Lung (tissue), 12 donors: ENCODE data around the gene PEX10. TPM values are rescaled to one million over a fixed set of nuclear protein-coding genes. Genes with fewer than 3 reads are reported as not detected.

ENCODE experiments used
- ATAC-seq: fragments of 200-7000 bp; cut with Tn5 transposase; one replicate; pipeline ENCODE4 v1.9.1; 2020; ENCODE audit warnings: moderate number of reproducible peaks; ENCODE audit not compliant: insufficient read depth, low FRiP score
- DNase-seq, 3 donors: peaks; one replicate each; pipeline ENCODE4 v3.0.0-alpha.2; 2013 to 2017
- H3K27ac ChIP-seq, 2 donors: one replicate each; pipeline ENCODE4 v1.5.1; 2013; ENCODE audit warnings: mild to moderate bottlenecking in 2 of 2, moderate library complexity in 2 of 2, control low read depth in 1 of 2, inconsistent platforms in 1 of 2, low read depth in 1 of 2, low read length in 1 of 2
- H3K27me3 ChIP-seq, 3 donors: one replicate each; pipeline ENCODE4 v1.5.1; 2013; ENCODE audit warnings: low read length in 2 of 3; ENCODE audit not compliant: control insufficient read depth in 3 of 3, insufficient read depth in 3 of 3
- H3K36me3 ChIP-seq, 4 donors: one replicate each; pipeline ENCODE4 v1.5.1; 2013; ENCODE audit warnings: low read length in 4 of 4, mild to moderate bottlenecking in 1 of 4, moderate library complexity in 1 of 4; ENCODE audit not compliant: control insufficient read depth in 4 of 4, insufficient read depth in 4 of 4
- H3K4me1 ChIP-seq, 5 donors: one replicate each; pipeline ENCODE4 v1.5.1; 2013; ENCODE audit warnings: low read length in 5 of 5, mild to moderate bottlenecking in 2 of 5, moderate library complexity in 1 of 5; ENCODE audit not compliant: control insufficient read depth in 5 of 5, insufficient read depth in 5 of 5
- H3K4me3 ChIP-seq: one replicate; pipeline ENCODE4 v1.5.1; 2013; ENCODE audit warnings: mild to moderate bottlenecking, control low read depth, moderate library complexity
- H3K9ac ChIP-seq, 2 donors: one replicate each; pipeline ENCODE4 v1.5.1; 2013; ENCODE audit warnings: low read length in 2 of 2, control low read depth in 1 of 2; ENCODE audit not compliant: insufficient read depth in 1 of 2
- H3K9me3 ChIP-seq, 4 donors: one replicate each; pipeline ENCODE4 v1.5.1; 2013; ENCODE audit warnings: low read length in 3 of 4, mild to moderate bottlenecking in 1 of 4, moderate library complexity in 1 of 4; ENCODE audit not compliant: control insufficient read depth in 4 of 4, insufficient read depth in 3 of 4
- WGBS, 2 donors: extraction: QIAGEN DNeasy Blood & Tissue Kit; methylation state at CpG; one replicate each; pipeline ENCODE4 v1.1.7; 2013; 5-methylcytosine and 5-hydroxymethylcytosine counted together
- polyA plus RNA-seq, 2 donors: library from polyadenylated mRNA; stranded (reverse); fragments of 200-250 nt; gene quantifications; one replicate each; pipeline ENCODE4 v1.2.1, GENCODE V29; 2013
- total RNA-seq, 2 donors: library from RNA; depleted of rRNA in 1 of 2; stranded (reverse); fragments of >200 nt in 1 of 2; gene quantifications; one replicate each; pipeline ENCODE4 v1.2.1, GENCODE V29; 2014 to 2021
- TF ChIP-seq, protein P1 (sequence below): IDR thresholded peaks from 2 replicates; pipeline ENCODE4 v1.5.1; 2012; ENCODE audit warnings: mild to moderate bottlenecking; ENCODE audit errors: control extremely low read depth, extremely low read depth
- donor health status: control.
- donor health status: control.
- donor health status: Bipolar disorder and iron deficiency.
- donor health status: healthy.
- donor health status: DM: yes; HTN: yes; CAD: no.

The PEX10 gene
- total and polyA plus RNA-seq, 4 donors: 15.7 to 25.4 (median 20.5) TPM

GRCh38 chr1:2438038-2438437 lies 25.7 kb upstream of the PEX10 start:
- TF ChIP-seq, protein P1, sequence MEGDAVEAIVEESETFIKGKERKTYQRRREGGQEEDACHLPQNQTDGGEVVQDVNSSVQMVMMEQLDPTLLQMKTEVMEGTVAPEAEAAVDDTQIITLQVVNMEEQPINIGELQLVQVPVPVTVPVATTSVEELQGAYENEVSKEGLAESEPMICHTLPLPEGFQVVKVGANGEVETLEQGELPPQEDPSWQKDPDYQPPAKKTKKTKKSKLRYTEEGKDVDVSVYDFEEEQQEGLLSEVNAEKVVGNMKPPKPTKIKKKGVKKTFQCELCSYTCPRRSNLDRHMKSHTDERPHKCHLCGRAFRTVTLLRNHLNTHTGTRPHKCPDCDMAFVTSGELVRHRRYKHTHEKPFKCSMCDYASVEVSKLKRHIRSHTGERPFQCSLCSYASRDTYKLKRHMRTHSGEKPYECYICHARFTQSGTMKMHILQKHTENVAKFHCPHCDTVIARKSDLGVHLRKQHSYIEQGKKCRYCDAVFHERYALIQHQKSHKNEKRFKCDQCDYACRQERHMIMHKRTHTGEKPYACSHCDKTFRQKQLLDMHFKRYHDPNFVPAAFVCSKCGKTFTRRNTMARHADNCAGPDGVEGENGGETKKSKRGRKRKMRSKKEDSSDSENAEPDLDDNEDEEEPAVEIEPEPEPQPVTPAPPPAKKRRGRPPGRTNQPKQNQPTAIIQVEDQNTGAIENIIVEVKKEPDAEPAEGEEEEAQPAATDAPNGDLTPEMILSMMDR: no peak
- Histone ChIP-seq H3K4me1 (peaks cover 0 to 14% (median 0%) of the 10 kb centered on the region in 5 donors), H3K27ac (no peak overlapping the region), H3K9ac (no peak overlapping the region), H3K9me3 (peaks cover 0 to 1% (median 0%) of the 10 kb centered on the region in 4 donors), H3K4me3 (no peak overlapping the region), H3K27me3 (peaks cover 0 to 26% (median 20%) of the 10 kb centered on the region in 3 donors), H3K36me3 (no peaks in the 10 kb centered on the region)
- no peak for DNase-seq
- WGBS, 2 donors: 54 to 73% methylated on average over 15 of the region's 15 CpGs
- no peak for ATAC-seq

DNA sequence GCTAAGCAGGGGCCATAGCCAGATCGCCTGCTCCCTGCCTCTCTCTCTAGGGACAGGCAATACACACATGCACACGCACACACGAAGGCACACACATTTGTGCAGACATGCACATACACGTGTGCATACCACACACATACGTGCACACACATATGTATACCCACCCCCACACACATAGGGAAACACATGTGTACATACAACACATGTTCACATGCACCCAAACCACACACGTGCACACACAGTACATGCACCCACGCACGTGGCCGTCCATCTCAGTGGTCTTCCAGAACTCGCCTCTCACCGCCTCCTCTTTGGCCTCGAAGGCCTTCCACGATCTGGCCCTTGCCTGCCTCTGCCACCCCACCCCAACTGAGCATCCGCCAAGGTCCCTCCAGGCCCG lies 25.3 kb upstream of the PEX10 start:
- 88 to 91% methylated on average over 15 of the region's 15 CpGs for WGBS, 2 donors
- H3K9me3 ChIP-seq: peaks cover 0 to 1% (median 0%) of the 10 kb centered on the region in 4 donors
- H3K4me3 ChIP-seq: no peak overlapping the region
- no peak overlapping the region for H3K27ac ChIP-seq
- H3K4me1 ChIP-seq: peaks cover 0 to 10% (median 0%) of the 10 kb centered on the region in 5 donors
- H3K36me3 ChIP-seq: no peaks in the 10 kb centered on the region
- H3K9ac ChIP-seq: no peak overlapping the region
- DNase-seq (no peak), ATAC-seq (no peak)
- peaks cover 0 to 24% (median 16%) of the 10 kb centered on the region in 3 donors for H3K27me3 ChIP-seq
- TF ChIP-seq, protein P1: no peak

GRCh38 chr1:2436876-2437275 lies 24.5 kb upstream of the PEX10 start:
- Histone ChIP-seq H3K9ac (no peak overlapping the region), H3K36me3 (no peaks in the 10 kb centered on the region), H3K27me3 (peaks cover 0 to 18% (median 8%) of the 10 kb centered on the region in 3 donors), H3K4me1 (peaks cover 0 to 13% (median 0%) of the 10 kb centered on the region in 5 donors), H3K27ac (no peak overlapping the region), H3K9me3 (peaks cover 0 to 1% (median 0%) of the 10 kb centered on the region in 4 donors), H3K4me3 (no peak overlapping the region)
- ATAC-seq (no peak), DNase-seq (no peak)
- 84 to 88% methylated on average over 7 of the region's 7 CpGs for whole genome bisulfite sequencing, 2 donors
- TF ChIP-seq, protein P1: no peak

GRCh38 chr1:2435746-2436355 lies 23.5 kb upstream of the PEX10 start:
- H3K4me1 ChIP-seq: peaks cover 0 to 21% (median 0%) of the 10 kb centered on the region in 5 donors
- H3K27me3 ChIP-seq: peaks cover 0 to 18% (median 0%) of the 10 kb centered on the region in 3 donors
- DNase-seq: no peak
- no peak overlapping the region for H3K9ac ChIP-seq
- H3K4me3 ChIP-seq: no peak overlapping the region
- 65 to 89% methylated on average over 1 of the region's 2 CpGs for WGBS, 2 donors
- ATAC-seq: no peak
- peaks cover 0 to 1% (median 0%) of the 10 kb centered on the region in 4 donors for H3K9me3 ChIP-seq
- no peaks in the 10 kb centered on the region for H3K36me3 ChIP-seq
- no peak overlapping the region for H3K27ac ChIP-seq
- TF ChIP-seq, protein P1: no peak
